HG03575 (cell line): ENCODE measurements around the gene OR51D1.

Experiments used
- ATAC-seq: cut with Tn5 transposase; IDR thresholded peaks from one replicate; pipeline ENCODE4 v1.9.1; 2021; ENCODE audit not compliant: unreplicated experiment, insufficient number of reproducible peaks, low FRiP score; ENCODE audit errors: extremely low read depth

OR51D1 gene

DNA sequence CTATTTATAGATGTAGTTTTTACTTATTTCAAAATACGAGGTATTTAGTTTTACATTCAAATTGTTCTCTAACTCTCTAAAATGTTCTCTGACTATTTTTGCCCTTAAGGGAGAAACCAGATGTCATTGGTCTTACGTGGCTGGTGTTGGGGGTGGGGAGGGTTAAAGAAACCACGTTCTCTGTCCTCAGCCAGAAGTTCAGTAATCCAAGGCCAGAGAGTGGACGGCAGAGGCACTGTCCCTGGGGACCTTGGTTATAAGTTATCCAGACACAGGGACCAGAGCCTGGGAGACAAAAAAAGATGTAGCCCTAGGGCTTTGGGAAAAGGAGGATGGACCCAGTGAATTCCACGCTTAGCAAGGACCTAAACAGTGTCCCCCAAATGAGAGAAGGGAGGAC lies 5.8 kb downstream of the OR51D1 start:
- no peak for ATAC-seq

DNA sequence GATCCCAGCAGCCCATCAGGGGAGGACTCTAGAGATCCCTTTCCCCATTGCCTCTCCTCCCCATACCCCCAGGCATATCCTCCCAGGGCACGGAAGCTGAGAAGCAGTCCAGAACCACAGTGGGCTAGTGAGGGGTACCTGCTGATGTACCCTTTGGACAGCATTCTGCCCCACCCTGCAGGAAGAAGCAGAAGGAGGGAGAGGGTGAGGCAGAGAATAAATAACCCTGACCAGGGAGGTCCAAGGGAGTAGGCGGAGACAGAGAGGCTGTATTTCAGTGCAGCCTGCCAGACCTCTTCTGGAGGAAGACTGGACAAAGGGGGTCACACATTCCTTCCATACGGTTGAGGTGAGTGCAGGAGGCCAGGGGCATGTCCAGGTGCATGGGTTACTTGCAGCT lies 6.4 kb downstream of the OR51D1 start, which contains the start of gene OR51E1:
OR51E1 (plus strand) TSS at position 301 of the 400 bp plus-strand sequence. CDS start 8,545 bp downstream, outside the sequence.
- ATAC-seq, result no peak

DNA sequence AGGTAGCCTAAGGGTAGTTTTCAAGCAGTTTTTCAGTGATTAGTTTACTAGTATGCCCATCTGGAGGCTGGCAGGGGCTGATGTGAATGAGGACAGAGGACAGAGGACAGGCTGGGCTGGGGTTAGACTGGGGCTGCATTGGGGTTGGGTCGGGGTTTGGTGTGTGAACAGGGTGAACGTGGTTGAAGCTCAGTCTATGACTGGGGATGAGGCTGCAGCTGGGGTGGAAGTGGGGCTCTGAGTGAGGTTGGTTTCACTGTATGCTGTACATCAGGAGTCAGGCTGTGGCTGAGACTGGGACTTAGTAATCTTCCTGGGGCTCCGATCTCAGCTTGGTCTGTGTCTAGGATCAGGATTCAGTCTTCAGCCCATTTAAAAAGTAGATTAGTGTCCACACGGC lies 7.0 kb downstream of the OR51D1 start:
- no peak for ATAC-seq

DNA sequence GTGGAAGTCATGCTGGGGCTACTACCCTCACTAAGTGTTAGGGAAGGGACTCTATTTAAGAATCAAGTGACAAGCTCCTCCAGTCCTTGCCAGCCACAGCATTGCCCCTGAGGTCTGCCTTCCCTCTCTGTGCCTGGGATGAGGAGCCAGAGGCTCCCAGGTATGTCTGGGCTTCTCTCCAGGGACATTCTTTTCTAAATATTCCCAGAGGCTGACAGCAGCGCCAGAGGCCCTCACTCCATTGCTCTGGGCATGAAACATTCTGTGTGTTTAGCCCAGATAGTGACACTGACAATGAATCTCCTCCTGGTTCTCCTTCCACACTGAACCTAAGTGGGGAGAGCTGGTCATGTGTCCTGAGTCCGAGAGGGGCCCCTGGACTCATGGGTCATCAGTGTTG lies 8.7 kb downstream of the OR51D1 start:
- no peak for ATAC-seq

DNA sequence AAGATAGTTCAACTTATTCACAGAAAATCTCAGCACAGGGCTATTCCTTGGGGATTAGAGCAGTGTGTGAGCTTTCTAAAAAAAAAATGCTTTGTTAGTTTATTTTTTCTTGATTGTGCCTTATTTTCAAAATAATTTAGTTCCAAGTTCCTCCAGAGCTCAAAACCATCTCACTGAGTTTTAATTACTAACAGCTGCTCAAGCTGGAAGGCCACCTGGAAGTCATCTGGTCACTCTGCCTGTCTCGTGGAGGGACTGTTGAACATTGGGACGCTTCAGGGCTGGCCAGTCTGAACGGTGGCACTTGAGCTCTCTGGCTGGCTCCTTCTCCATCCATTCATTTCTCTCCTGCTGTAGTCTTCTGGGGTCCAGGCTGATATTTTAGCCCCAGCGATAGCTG lies 10.5 kb downstream of the OR51D1 start:
- ATAC-seq, result no peak

DNA sequence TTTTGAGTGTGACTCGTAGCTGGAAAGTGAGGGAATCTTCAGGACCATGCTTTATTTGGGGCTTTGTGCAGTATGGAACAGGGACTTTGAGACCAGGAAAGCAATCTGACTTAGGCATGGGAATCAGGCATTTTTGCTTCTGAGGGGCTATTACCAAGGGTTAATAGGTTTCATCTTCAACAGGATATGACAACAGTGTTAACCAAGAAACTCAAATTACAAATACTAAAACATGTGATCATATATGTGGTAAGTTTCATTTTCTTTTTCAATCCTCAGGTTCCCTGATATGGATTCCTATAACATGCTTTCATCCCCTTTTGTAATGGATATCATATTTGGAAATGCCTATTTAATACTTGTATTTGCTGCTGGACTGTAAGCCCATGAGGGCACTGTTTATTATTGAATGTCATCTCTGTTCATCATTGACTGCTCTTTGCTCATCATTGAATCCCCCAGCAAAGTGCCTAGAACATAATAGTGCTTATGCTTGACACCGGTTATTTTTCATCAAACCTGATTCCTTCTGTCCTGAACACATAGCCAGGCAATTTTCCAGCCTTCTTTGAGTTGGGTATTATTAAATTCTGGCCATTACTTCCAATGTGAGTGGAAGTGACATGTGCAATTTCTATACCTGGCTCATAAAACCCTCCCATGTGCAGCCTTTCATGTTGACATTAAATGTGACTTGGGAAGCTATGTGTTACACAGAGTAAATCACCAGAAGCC lies 17.5 kb downstream of the OR51D1 start:
- ATAC-seq, result no peak

DNA sequence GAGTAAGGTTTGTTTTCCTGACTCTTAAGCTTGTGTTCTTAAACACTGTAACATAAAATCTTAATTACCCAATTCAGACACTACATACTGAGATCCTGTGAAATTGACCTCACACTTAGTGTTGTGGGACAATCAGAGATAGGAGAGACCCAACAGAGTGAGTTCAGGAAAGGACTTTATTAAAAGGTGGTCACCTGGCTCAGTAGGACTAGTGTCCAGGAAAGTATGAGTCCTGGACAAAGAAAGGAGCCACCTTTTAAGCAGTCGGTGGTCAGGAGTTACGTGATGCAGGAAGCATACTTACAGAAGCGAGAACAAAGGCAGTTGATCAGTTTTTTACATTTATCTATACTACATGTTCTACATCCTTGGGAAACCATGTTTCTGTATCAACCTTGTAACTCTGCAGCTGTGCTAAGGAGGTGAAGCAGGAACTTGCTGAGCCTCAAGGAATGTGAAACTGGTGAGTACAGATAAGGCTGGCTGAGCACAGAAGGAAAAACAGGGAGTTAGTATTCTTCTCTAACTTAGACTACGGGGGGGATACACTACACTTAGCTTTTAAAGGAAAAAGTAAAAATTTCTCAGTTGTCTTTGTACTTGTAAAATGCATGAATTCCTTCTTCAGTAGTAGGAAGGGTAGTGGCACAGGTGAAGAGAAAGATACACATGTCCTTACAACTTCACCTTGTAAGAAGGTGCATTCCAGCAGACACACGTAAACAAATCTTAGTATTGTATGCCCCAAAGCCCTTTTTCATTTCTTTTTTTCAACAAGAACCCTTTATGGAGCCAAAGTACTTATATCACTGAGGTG lies 21.6 kb downstream of the OR51D1 start:
- no peak for ATAC-seq

DNA sequence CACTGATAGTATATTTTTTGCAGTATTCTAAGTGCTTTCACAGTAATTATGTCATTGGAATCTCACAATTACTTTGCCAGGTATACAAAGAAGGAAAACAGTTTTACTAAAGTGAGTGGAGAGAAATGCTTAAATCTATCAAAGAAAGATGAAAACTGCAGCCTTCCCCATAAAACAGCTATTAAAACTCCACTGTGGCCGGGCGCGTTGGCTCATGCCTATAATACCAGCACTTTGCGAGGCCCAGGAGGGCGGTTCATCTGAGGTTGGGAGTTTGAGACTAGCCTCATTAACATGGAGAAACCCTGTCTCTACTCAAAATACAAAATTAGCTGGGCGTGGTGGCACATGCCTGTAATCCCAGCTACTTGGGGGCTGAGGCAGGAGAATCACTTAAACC lies 25.6 kb downstream of the OR51D1 start:
- no peak for ATAC-seq

DNA sequence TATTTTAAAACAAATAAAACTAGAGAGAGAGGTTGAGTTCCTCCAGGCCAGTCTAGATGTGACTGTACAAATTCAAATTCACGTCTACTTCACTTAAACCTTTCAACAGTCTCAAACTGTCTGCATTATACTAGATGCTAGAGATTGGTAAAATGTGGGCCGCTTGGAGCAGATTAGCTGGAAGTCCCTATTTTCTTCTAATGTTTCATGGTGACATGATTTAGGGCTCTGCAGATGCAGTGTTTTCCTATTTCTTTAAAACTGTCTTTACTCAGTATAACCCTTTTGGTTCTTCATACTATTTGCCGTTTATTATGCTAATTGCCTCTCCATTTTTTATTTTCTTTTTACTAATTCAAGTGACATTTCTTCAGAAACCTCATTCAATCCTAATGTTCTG lies 26.9 kb downstream of the OR51D1 start:
- ATAC-seq, result no peak

DNA sequence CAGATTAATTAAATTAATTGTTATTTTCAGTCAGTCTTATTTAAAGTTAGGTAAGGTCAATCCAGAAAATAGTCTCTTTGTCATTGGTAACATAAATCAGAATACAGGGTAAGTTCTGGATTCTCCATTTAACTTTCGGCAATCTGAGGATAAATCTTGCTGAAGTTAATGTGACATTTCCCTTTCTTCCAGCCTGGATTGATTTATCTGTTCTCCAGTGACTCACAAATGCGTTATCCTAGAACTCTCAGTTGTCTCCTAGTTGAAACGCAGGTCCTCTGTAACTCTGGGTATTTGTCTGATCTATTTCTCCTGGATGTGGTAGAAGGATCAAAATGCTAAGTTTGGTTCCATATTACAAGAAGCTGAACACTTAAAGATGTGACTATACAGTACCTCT lies 27.5 kb downstream of the OR51D1 start:
- no peak for ATAC-seq

DNA sequence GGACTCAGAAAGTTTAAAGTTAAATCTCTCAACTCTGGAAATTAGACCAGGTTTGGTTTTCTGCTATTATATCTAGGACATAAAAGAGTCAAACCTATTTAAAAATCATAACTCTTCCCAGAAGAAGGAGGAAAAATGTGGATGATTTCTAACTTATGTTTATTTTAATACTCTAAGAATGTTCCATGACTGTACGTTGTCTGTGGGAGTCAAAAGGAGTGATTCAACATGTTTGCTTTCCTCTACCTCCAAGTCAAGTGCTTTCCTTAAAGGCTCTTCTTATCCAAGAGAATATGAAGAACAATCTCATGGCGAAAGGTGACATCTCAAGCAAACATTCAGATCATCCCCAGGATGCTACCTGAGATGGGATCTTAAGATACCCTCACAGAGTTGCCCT lies 28.1 kb downstream of the OR51D1 start:
- no peak for ATAC-seq

DNA sequence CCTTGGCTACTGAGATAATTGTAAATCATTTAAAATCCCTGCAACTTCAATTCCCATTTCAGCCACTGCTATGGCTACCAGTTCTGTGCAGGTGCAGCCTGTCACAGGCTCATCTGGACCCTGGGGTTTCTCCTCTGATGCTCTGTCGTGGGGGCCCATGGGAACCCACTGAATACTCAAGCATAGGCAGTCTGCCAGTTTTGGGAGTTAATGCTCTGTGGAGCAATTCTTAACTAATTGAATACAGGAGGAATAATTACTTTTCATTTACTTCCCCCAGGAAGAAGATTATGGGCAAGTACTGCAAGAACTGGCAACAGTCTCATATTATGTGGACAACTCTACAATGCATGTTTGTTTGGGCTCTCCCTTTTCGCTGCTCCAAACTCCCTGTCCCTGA lies 34.5 kb downstream of the OR51D1 start:
- ATAC-seq, result no peak

DNA sequence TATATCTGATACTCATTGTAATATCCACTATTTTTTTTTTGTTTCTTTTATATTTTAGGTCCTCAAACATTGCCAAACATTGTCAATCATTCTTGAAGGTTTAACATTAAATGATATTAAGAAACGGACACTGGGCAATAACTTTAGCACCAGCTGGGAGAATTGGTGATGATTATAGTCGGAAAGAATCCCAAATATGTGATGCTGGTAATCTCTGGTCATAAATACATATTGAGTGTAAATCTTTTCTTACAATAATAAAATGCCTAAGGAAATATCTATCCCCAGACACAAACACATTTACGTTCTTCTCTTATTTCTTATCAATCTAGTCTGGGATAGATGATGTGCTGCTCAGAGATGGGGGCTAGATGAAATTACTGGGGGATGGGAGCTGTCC lies 35.2 kb downstream of the OR51D1 start:
- no peak for ATAC-seq

DNA sequence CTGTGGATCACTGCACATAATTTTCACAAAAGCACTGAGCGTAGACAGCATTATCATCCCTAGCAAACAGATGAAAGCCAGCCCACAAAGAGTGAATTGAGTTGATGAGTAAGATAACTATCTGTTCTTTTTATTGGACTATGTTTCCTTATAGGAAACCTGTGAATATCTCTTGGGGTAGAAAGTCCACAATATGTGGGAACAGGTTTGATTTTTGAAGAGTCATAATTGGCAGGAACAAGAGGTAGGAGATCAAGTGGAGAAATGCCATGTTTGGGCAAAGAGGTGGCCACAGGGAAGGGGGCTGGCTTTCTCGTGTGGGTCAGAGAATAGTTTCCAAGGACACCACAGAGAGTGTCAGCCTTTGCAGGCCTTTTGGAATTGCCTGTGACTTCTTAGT lies 36.5 kb downstream of the OR51D1 start:
- ATAC-seq, result no peak

DNA sequence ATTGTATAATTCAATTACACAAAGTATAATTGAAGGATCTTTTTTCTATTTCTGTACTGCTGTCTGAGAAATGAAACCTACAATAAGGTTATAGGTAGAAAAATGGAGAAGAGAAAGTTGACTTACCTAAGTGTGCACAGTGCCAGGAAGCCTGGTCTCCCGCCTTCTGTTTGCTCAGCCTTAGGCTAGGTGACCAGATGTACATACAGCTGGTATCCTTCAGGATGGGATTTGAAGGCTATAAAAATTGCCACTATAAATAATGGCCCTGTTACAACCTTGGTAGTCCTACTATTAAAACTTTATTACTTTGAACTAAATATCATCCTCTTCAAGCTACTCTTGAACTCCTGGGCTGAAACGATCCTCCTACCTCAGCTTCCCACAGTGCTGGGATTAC lies 40.7 kb downstream of the OR51D1 start:
- no peak for ATAC-seq

DNA sequence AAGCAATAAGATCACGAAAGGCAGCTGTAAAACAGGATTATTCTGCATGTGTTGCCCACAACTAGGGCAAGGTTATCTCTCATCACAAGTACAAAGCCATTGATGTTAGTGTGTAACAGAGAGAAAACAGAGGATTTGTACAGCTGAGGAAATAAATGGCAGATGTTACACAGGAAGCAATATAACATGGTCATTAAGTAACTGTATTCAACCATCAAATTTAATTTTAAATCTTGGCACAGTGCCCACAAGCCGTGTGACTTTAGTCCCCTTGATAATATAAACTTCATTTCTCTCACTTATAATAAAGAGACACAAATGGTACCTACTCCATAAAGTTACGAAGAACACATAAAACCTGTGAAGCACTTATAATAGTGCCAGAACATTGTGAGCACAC lies 43.1 kb downstream of the OR51D1 start:
- ATAC-seq, result no peak

DNA sequence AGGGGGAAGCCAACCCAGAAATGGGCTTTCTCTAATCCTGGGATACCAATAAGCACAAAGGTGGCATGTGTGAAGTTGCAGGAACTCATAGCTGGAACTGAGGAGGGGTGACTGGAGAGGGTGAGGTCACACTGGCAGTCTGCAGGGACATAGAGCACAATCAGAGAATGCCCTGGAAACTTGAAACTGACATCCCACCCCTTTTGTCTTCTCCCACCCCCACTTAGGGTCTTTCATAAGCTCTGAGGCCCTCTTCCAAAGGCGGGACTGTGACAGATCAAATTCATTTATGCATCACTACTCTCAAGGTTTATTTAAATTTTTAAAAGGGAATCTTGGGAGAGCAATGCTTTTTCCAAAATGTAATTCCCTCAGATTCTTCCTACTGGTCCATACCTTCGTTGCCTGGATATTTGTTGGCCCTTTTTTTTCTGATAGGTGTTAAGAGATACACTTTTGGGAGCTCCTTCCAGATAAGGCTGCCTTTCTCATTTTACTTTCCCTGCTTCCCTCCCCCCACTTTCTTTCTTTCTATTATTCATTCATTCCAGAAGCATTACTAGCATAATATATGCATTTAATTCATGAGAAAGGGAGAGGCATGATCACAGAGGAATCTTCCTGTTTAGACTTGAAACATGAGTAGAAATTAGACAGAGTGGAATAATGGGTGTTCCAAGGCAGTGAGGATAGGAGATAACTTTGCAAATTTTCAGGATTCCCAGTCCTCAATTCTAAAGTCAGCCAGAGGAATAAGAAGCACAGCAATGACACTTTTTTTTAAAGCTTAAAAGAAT lies 45.5 kb downstream of the OR51D1 start:
- no peak for ATAC-seq

DNA sequence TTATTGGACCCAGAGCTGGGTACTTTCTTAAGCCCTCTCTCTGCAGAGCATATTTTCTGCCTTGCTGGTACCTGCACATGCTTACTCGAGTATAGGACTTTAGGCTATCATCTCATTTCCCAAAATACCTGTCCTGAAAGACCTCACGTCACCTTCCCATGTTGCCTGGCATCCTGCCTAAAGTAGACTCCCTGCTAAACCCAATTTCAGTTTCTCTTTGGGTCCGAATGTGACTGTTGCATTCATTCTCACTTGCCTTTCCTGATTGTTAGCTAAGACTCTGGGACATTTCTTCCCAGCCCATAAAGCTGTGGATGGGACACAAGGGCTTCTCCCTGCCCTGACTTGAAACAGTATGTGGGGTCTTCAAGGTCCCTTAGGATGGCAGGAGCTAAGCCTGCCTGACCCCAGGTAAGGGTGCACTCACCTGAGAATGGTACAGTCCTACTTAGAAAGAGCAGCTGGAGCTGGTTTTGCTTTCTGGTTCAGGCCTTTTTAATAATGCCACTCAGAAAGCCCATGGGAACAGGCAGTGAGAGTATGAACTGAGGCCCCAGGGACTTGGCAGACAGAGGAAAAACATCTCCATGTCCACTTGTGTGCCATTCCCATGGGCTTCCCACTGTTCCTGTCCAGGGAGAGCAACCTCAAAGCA lies 47.5 kb downstream of the OR51D1 start:
- ATAC-seq, result no peak
